ENCODE measurements around the gene LRIT2. TPM values are rescaled to one million over a fixed set of nuclear protein-coding genes. Genes with fewer than 3 reads are reported as not detected.
"Not testable (repeated sequence)": the region's sequence is repeated elsewhere in the genome, so short reads cannot be mapped to it uniquely, and the experiment has no call there.

Gene LRIT2
- polyA plus RNA-seq, 4 donors = not detected

DNA sequence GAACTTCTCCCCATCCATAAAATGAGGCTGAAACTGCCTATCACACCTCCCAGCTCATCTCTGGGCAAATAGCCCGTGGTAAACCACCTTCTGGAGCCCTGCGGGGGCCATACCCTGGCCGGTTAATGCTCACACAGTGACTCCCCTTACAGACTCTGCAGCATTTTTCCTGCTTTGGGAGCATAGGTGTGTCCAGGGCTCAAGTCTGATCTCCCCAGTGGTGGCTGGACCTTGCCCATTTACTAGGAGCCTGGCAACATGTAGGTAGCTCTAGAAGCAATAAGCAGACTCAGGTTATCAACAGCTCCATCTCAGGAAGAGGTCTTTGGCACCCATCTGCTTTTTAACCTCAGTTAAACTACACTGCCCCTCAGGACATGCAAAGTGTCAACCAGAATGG lies 36.5 kb downstream of the LRIT2 start:
- no peak for DNase-seq (ENCODE audit: low read depth in 4 of 4, low spot score in 3 of 4)

DNA sequence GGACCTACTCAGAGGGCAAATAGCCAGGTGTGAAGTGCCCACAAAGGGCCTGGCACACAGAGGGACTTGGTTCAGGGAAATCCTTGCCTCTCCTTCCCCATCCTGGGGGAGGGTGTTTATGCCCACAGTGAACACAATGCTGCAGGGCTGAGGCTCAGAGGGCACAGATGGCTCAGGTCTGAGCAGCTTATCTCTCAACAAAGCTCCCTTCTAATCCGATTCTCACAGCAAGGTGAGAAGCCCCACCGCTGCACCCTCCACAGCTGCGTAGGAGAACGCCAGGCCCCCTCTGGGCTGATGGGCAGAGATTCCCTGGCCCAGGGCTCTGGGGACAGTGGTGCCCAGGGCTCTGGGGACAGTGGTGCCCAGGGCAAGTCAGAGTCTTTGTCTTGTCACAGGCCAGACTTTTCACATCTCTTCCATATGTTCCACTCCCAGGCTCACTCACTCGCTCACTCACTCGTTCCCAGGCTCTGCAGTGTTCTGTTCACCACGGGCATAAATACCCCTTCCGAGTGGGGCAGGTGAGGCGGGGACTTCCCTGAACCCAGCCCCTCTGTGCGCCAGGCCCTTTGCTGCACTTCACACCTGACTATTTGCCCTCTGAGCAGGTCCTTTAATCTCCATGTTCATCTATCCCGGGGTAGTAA lies 39.7 kb downstream of the LRIT2 start:
- DNase-seq (ENCODE audit: low read depth in 4 of 4, low spot score in 3 of 4) = no peak

DNA sequence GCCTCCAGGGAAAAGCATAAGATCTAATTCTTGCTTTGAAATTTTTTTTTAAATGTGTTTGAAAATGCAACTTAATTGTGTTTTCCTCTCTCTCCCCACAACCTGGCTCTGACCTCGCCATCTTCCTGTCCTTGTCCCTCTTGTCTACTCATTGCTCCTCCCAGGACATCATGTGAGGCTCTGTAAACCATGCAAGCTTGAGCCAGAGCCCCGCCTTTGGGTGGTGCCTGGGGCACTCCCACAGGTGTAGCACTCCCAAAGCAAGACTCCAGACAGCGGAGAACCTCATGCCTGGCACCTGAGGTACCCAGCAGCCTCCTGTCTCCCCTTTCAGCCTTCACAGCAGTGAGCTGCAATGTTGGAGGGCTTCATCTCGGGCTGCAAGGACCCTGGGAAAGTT lies 40.8 kb downstream of the LRIT2 start:
- no peak for DNase-seq (ENCODE audit: low read depth in 4 of 4, low spot score in 3 of 4)

DNA sequence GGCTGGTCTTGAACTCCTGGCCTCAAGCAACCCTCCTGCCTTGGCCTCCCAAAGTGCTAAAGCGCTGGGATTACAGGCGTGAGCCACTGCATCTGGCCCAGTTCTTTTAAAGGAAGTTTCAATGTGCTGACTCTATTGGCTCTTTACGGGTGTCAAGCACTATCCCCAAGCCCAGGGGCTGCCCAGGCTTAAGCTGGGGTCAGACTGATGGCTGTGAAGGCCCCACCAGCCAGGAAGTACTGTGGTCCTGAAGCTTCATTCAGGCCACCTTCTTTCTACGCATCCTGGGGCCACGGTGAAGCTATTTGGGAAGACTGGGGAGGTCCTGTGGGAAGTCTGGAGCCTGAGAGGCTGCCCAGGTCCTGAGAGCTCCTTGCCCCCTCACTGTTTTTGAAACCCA lies 43.7 kb downstream of the LRIT2 start:
- no peak for DNase-seq (ENCODE audit: low read depth in 4 of 4, low spot score in 3 of 4)

DNA sequence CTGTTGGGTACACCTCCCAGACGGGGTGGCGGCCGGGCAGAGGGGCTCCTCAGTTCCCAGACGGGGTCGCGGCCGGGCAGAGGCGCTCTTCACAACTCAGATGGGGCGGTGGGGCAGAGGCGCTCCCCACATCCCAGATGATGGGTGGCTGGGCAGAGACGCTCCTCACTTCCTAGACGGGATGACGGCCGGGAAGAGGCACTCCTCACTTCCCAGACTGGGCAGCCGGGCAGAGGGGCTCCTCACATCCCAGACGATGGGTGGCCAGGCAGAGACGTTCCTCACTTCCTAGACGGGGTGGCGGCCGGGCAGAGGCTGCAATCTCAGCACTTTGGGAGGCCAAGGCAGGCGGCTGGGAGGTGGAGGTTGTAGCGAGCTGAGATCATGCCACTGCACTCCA lies 45.0 kb downstream of the LRIT2 start:
- not testable (repeated sequence) for DNase-seq (ENCODE audit: low read depth in 4 of 4, low spot score in 3 of 4)

DNA sequence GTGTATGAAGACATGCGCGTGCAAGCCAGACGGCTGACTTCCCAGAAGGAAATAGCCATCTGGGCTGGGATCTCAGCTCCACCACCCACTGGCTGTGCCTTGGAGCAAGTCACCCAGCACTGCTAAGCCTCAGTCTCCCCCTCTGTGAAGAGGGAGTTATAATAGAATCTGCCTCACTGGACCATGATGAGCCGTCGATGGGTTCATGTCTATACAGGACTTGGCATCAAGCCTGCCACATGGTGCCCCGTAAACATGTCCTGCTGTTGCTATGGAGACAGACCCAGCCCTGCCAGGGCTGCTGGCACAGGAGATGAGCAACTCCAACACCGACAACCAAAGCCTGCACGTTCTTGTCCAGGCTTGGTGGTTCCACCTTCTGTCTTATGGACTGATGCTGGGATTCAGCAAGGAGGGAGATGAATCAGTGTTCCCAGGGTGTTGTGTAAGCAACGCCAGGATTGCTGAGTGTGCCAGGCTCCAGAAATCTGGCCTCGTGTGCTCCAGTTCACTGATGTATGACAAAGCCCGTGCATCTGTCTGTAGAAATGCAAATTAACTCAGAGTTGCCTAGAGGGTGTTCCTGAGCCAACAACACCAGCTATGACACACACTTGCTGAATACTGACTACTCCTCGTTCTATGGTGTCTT lies 46.2 kb downstream of the LRIT2 start:
- DNase-seq (ENCODE audit: low read depth in 4 of 4, low spot score in 3 of 4) = peak in 3 of 4 donors; percentile 27 to 47 (median 35)

DNA sequence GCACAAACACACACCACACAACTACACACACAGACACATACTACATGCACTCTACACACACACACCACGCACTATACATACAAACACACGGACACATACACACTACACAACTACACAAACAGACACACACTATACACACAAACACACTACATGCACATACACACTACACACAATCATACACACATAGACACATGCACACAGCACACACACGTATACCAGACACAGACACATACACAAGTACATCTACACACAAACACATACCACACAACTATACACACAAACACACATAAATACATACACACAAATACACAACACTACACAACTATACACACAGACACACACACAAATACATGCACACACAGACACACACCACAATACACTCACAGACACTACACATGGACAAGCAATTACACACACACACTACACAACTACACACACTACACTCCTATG lies 47.2 kb downstream of the LRIT2 start:
- no peak for DNase-seq (ENCODE audit: low read depth in 4 of 4, low spot score in 3 of 4)

DNA sequence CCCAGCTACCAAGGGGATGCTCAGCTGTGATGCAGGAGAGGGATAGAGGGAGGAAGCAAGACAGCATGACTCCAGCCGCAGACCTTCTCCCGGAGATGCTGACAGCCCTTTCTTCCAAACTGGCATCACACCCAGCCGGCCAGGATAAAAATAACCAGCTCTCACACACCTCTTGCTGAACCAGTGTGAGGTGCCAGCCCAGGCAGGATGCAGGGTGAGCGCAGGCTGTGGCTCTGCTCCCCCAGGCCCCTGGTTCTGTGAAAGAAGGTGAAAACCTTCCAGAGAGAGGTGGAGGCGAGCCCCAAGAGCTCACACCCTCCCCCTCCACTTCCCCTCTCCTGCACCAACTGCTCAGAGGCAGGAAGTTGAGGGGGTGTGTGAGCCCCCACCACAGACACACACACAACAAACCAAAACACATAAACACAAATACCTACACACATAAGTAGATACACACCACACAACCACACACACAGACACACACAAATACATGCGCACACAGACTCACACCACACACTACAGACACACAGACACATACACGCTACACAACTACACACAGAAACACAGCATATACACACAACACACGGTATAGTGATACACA lies 47.7 kb downstream of the LRIT2 start:
- no peak for DNase-seq (ENCODE audit: low read depth in 4 of 4, low spot score in 3 of 4)

DNA sequence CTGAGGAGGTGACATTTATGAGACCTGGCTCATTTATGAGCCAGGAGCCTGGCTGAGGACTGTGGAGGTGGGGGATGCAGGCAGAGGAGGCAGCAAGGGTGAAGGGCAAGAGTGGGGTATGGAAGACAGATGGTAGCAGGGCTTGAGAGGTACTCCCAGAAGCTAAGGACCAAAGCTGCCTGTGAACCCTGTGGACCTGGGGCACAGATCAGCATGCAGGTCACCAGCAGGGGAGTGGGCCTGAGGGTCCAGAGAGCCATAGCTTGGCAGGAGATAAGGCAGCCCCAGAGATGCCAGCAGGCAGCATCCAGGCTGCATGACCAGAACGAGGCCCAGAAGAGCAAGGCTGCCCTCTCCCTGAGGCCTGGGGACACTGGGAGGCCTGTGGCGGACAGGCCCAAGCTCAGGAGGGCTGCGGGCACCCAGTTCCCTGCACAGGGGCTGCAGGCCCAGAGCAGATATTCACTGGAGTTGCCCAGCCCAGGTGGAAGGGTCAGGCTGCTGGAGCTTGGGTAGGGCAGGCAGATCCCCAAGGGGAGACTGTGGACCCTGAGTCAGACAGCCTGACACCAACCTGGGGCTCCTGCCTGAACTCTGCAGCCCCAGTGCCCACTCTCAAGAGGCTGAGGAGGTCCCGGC lies 48.4 kb downstream of the LRIT2 start:
- DNase-seq (ENCODE audit: low read depth in 4 of 4, low spot score in 3 of 4) = no peak

DNA sequence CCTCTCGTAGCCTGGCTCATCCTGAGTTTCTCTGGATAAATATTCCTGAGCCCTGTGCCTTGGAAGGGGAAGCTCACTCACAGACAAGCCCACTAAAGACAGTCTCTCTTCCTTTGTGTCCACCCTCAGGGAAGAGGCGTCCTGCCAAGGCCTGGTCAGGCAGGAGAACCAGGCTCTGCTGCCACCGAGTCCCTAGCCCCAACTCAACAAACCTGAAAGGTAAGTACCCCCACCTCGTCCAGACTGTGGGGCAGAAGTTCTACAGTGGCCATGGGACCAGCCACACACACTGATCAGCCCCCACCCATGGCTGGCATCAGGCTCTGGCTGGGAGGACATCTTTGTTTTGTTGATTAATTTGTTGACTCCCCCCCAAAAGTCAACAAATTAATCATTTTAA lies 49.0 kb downstream of the LRIT2 start:
- no peak for DNase-seq (ENCODE audit: low read depth in 4 of 4, low spot score in 3 of 4)

DNA sequence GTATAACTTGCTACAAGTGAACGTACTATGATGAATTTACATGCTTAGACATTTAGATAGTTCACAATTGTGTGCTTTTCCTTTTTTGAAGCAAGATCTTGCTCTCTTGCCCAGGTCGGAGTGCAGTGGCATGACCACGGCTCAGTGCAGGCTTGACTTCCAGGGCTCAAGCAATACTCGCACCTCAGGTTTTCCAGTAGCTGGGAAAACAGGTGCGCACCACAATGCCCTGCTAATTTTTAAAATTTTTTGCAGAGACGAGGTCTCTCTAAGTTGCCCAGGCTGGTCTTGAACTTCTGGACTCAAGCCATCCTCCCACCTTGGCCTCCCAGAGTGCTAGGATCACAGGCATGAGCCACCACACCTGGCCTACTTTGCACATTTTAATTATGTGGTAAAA lies 49.9 kb downstream of the LRIT2 start:
- no peak for DNase-seq (ENCODE audit: low read depth in 4 of 4, low spot score in 3 of 4)

DNA sequence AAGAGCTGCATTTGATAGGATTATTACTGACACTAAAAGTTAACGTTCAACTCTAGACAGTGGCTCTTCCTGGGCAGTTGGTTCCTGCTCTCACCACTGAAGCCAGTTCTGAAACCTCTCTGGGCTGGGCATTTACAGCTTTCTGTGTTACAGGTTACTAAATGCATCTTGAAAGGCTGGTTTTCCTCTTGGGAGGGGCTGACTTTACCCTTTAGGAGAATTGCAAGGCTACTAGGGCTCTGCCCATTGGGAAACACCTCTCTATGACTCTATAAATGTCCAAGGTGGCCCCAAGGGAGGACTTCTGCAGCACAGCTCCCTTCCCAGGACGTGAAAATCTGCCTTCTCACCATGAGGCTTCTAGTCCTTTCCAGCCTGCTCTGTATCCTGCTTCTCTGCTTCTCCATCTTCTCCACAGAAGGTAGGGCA lies 51.8 kb downstream of the LRIT2 start, which contains the start of gene GPR15LG:
TSS of gene GPR15LG (plus strand) at position 301 of the 429 bp plus-strand sequence. CDS start at position 352, 51 bp downstream.
- no peak for DNase-seq (ENCODE audit: low read depth in 4 of 4, low spot score in 3 of 4)

DNA sequence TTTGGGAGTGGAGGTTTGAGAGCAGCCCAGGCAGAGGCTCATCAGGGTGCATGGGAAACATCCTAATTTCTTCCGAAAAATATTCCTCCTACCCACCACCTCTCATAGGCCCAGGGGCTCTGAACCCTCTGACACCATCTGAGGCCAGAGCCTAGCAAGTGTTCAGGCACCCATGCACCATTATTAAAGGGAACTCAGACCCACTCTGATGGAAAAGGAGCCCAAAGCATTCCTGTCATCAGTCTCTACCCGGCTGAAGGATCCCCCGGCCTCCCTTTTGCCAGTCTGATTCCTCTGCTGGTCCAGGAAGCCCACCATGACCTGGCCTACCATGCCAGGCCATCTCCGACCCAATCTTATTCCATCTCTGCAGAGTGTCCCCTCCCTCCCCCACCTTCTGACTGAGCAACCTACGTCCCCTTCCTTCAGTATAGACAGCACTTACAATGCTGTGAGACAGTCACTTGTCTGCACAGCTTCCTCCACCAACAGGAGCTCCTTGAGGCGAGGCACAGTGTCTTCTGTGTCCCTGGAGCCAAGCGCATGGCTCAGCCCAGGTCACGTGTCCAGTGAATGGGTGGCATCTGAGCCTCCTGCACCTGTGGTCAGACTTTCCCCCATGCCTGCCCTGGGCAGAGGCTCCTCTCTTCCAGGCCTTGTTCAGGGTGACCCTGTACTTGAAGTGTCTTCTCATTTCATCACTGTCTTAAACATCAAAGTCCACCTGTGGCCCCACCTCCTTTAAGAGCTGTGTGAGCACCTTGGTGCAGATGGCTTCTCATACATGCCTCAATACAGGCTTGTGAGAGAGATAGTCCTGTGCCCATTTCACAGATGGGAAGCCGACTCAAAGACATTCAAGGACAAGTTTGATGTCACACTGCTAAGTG lies 52.6 kb downstream of the LRIT2 start:
- no peak for DNase-seq (ENCODE audit: low read depth in 4 of 4, low spot score in 3 of 4)

DNA sequence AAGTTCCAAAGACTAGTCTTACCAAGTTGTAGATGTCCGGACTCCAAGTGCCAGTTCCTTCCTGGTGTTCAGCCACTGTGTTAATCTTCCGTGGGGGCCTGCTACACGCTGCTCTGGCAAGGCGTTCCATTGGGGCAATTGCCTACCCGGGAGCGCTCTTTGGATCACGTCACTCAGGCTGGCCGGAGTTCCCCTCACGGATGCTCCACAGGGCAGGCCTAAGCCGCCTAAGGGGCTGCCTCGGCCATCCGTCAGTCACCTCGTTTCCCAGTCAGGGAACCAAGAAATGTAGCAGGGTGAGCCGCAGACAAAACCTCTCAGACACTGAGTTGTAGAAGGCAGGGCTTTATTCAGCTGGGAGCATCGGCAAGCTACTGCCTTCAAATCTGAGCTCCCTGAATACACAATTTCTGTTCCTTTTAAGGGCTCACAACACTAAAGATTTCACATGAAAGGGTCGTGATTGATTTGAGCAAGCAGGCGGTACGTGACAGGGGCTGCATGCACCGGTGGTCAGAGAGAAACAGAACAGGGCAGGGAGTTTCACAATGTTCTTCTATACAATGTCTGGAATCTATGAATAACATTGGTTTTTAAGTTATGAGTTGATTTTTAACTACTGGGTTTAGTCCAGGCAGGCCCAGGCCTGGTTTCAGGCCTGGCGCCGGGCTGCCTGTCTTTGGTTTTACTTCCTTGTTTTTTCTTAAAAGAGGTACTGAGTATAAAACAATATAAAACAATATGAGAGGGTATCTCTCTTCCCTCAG lies 53.5 kb downstream of the LRIT2 start:
- DNase-seq (ENCODE audit: low read depth in 4 of 4, low spot score in 3 of 4) = not testable (repeated sequence)

DNA sequence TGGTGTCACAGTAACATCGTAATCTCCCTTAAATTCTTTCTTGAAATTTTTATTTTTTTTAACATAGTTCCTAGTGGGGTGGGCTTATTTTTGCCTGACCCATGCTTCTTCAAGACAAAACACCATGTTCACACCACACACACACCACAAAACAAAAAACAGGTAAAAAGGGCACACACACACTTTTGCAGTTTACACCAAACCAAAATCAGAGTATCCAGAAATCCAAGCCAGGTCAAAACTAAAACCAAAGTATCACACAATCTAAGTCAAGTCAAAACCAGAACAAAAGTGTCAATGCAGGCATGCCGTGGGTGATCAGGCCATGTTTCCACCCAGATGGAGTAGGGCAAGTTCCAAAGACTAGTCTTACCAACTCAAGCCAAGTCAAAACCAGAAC lies 54.1 kb downstream of the LRIT2 start:
- not testable (repeated sequence) for DNase-seq (ENCODE audit: low read depth in 4 of 4, low spot score in 3 of 4)

Other genes with a start within 250 kb of the LRIT2 start
- 100 to 1,000 TPM; 180 to 205 (median 193) TPM for gene GHITM, start 86.0 kb downstream of the LRIT2 start, polyA plus RNA-seq (ENCODE audit: insufficient read length in 4 of 4)
- gene GPR15LG, start 51.7 kb downstream of the LRIT2 start, polyA plus RNA-seq (ENCODE audit: insufficient read length in 4 of 4) = 1 to 10 TPM in 1 of 4 donors, under 1 TPM in 2, not detected in 1; 0.18 to 1.1 (median 0.78) TPM
- gene CDHR1, start 31.0 kb downstream of the LRIT2 start, polyA plus RNA-seq (ENCODE audit: insufficient read length in 4 of 4) = 1 to 10 TPM in 2 of 4 donors, under 1 TPM in 2; 0.96 to 1.2 (median 1.0) TPM
- gene LRIT1, start 16.0 kb upstream of the LRIT2 start, polyA plus RNA-seq (ENCODE audit: insufficient read length in 4 of 4) = not detected
- under 1 TPM in 2 of 4 donors, not detected in 2; 0.13 to 0.34 TPM for gene RGR, start 19.5 kb upstream of the LRIT2 start, polyA plus RNA-seq (ENCODE audit: insufficient read length in 4 of 4)
- 10 to 100 TPM; 26.7 to 39.4 (median 35.2) TPM for gene CCSER2, start 103.0 kb upstream of the LRIT2 start, polyA plus RNA-seq (ENCODE audit: insufficient read length in 4 of 4)

Data from right renal pelvis (tissue), 4 donors.